ENCODE measurements around the gene PSD.

GRCh38 chr10:102424916-102425315 lies 6.3 kb upstream of the PSD start:
- no peak for TF ChIP-seq ZBTB11 (CRISPR knock-in tag; IDR thresholded peaks at IDR 0.05)
- no peak for TF ChIP-seq MBD2 (IDR thresholded peaks at IDR 0.05; ENCODE audit: borderline replicate concordance, low read depth)
- no peak for TF ChIP-seq CTCF (IDR thresholded peaks at IDR 0.05 in 2 of 3, conservative IDR thresholded peaks at IDR 0.05 in 1 of 3; ENCODE audit: insufficient read depth in 2 of 3, low read depth in 1 of 3, low read length in 3 of 3)
- TF ChIP-seq REST (IDR thresholded peaks at IDR 0.05; ENCODE audit: borderline replicate concordance) = no peak
- TF ChIP-seq REST (CRISPR knock-in tag; IDR thresholded peaks at IDR 0.05; ENCODE audit: low read depth) = no peak
- no peak for TF ChIP-seq POLR2A (conservative IDR thresholded peaks at IDR 0.05)
- TF ChIP-seq POLR2G (IDR thresholded peaks at IDR 0.05; ENCODE audit: low read depth, low read length) = no peak
- no peak for TF ChIP-seq SMAD1 (IDR thresholded peaks at IDR 0.05; ENCODE audit: low read depth, low read length, partially characterized antibody)
- TF ChIP-seq RBBP5 (IDR thresholded peaks at IDR 0.05; ENCODE audit: borderline replicate concordance, insufficient read depth, low read length, poor library complexity, severe bottlenecking) = no peak
- TF ChIP-seq ARID3A (IDR thresholded peaks at IDR 0.05; ENCODE audit: borderline replicate concordance, low read depth, low read length) = no peak
- TF ChIP-seq PATZ1 (CRISPR knock-in tag; IDR thresholded peaks at IDR 0.05; ENCODE audit: borderline replicate concordance) = no peak
